NCI-H82 treated with DMSO at 0.1 percent for 48 hours (cell line): ENCODE results near the gene MEF2D.

ENCODE experiments used
- DNase-seq: peaks from one replicate; lab custom pipeline; 2025; ENCODE audit not compliant: unreplicated experiment; lab: John Stamatoyannopoulos, UW

The MEF2D gene

DNA sequence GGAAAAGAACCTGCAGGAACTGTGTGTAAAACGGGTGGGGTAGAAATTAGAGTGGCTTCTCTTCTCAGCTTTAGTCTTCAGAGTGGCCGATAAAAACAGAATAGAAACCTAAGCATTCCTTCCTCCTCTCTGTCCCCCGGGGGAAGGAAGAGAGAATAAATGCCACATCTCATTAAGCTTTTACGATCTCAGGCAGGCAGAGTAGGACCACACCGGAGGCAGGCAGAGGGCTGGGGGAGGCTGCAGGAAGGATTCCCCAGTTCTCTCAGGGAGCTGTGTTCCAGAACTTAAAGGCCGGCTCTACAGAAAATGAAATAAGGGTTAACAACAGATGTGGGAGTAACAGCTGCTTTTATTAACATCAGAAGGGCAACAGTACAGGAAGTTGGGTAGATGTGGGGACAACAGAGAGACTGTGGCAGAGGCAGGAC, 24.5 kb upstream of the MEF2D start:
- no peak for DNase-seq

DNA sequence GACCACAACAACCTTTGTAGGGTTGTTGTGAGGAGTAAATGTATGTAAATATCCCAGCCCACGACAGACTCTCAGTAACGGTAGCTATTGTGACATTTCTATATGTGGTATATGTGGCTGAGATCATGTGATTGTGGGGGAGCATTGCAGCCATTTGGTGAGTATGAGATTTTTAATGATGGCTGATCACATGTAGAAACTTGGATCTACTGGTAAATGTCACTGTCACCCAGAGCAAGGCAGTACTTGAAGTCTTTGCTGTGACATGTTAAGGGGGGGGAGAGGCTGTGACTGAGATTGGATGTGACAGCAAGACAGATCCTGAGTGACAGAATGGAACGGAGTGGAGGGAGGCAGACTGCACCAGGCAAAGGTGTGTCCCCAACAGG, 23.9 kb upstream of the MEF2D start:
- DNase-seq, result no peak

DNA sequence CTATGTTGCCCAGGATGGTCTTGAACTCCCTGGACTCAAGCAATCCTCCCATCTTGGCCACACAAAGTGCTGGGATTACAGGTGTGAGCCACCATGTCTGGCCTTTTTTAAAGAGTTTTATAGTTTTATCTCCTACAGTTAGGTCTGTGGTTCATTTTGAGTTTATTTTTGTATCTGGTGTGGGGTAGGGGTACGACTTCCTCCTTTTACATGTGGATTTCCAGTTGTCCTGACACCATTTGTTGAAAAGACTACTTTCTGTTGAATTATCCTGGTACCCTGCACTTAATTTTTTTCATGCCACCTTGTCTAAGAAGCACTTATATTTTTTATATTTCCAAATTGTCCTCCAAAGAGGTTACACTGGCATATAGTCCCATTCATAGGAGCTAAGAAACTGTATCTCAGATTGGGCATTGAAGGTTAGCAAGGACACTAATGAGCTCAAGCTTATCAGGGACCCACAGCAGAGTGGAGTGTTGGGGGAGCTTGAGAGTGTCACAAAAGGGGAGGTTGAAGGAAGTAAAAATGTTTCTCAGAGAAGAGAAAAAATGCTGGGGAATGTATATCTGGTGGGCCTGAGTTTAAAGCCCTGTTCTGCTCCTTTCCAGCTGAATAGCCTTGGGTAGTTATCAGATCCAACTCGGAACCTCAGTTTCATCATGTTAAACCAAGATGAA, 23.4 kb upstream of the MEF2D start:
- no peak for DNase-seq

DNA sequence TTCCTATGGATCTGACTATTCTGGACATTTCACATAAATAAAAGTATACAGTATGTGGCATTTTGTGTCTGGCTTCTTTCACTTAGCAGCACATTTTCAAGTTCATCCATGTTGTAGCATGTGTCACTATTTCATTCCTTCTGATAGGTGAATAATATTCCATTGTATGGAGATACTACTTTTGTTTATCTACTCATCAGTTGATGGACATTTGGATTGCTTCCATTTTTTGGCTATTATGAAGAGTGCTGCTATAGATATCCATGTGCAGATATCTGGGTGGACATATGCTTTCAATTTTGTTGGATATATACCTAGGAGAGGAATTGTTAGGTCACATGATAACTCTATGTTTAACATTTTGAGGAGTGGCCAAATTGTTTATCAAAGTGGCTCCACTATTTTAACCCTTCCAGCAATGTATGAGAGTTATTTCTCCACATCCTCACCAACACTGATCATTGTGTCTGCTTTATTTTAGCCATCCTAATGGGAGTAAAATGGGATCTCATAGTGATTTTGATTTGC, 21.9 kb upstream of the MEF2D start:
- no peak for DNase-seq

DNA sequence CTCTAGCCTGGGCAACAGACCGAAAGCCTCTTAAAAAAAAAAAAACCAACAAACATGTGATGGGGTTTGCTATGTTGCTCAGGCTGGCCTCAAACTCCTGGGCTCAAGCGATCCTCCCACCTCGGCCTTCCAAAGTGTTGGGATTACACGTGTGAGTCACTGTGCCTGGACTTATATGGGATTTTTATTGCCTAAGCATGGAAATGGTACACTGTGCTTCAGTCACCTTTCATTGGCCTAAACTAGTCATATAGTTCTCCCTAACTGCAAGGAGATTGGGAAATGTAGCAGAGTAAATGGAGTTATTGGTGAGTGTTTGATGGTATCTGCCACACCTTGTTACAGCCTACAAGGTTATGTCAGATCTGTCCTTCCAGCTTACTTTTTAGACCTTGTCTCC, 17.2 kb upstream of the MEF2D start:
- no peak for DNase-seq

DNA sequence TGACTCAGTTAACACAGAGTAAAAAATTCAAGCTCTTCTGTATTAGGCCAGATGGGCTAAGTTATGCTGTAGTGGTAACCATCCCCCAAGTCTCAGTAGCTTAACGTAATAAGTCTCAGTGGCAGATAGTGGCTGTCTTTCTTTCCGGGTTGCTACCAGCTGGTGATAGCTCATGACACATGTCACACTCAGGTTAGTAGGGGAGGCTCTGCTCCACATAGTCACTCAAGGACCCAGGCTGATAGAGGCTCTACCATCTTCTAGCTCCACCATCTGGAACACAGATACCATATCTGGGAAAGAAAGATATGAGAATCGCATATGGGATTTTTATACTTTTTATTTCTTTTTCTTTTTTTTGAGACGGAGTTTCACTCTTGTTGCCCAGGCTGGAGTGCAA, 16.2 kb upstream of the MEF2D start:
- DNase-seq, result peak; percentile 54

DNA sequence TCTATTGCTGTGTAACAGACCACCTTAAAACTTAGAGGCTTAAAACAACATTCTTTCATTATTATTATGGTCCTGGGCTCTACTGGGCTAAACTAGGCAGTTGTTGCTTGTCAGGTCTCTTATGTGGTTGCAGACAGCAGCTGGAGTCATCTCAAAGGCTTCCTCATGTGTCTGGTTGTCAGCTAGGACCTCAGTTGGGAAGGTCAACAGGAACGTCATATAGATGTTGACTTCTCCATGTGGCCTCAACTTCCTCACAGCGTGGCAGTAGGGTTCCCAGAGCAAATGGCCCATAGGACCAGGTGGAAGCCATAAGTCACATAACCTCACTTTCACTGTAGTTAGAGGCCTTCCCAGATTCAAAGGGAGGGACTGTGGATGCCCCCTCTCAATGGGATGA, 15.4 kb upstream of the MEF2D start:
- no peak for DNase-seq

DNA sequence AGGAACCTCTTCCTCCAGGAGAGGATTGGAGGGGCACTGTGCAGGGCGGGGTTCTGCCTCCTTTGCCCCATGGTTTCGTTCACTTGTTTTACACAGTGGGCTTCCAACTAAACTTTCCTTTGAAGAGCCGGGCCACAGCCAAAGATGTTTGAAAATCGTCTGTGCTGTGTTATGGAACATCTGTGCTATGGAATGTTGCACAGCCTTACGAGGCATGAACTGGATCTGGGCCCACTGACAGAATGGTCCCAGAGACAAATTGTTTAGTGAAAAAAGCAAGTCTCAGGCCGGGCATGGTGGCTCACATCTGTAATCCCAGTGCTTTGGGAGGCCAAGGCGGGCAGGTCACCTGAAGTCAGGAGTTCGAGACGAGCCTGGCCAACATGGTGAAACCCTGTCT, 12.6 kb upstream of the MEF2D start:
- no peak for DNase-seq

DNA sequence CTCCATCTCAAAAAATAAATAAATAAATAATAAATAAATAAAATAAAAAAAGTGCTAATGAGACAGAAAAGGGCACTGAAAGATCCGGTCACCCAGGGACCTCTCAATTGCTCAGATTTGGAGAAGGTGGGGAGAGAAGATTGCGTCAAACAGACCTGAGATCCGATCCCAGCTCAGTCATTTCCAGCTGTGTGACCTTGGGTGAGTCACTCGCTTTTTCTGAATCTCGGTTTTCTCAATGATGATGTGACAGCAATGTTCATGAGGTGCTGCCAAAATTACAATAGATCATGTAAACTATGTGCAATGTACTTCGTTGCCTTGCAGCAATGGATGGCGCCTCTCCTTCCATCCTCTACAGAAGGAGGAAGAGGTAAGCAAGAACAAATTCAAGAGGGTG, 11.1 kb upstream of the MEF2D start:
- DNase-seq, result no peak

DNA sequence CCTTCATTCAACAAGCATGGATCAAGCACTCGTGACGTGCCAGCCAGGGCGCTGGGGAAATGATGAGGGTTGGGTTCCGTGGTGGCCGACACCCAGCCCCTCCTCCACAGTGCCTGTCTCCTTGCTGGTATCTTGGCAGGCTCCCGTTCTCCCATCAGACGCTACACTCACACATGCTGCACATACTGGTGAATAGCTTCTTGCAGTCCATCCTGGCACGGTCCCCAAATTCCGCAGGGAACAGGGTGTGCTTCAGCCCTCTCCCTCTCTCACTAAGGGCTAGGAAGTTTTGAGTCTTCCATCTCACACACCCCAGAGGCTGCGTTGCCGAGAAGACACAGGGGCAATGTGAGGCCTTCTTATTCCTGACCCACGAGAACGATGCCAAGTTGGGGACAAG, 10.1 kb upstream of the MEF2D start:
- no peak for DNase-seq

DNA sequence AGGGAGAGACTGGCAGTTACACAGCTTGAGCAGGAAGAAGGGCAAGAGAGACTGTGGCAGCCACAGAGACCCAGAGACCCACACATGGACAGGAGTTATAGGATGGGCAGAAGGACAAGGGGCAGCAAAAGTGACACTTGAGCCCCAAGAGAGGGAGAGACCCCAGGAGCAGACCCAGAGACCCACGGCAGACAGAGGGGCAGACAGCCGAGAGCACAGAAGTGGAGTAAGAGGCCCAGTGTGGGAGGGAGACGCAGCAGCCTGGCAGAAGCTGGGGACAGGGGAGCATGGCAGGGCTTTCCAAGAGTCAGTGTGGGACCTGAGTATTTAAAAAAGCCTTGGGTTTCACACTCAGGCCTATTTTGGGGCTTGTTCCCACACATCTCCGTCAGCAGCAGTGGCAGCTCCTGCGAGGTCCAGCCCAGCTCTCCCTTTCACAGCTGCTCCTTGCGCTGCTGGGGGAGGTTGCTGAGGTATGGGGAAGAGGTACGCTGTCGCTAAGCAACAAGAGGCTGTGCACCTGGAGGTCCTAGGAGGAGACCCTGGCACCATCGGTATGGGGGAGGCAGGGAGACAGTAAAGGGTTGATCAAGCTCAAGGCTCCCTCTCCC, 9.0 kb upstream of the MEF2D start:
- no peak for DNase-seq

DNA sequence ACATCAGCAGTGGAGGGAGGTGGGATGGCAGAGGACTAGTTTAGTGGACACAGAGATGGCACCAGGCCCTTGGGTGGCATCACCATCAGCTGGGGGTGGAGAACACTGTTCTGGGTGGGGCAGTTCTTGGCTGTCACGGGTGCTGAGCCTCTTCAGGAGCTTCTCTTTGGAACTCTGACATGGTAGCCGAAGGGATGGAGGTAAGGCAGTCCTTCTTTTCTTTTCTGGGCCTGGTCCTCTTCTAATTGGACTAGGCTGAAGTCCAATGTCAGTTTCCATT, 8.3 kb upstream of the MEF2D start:
- no peak for DNase-seq

DNA sequence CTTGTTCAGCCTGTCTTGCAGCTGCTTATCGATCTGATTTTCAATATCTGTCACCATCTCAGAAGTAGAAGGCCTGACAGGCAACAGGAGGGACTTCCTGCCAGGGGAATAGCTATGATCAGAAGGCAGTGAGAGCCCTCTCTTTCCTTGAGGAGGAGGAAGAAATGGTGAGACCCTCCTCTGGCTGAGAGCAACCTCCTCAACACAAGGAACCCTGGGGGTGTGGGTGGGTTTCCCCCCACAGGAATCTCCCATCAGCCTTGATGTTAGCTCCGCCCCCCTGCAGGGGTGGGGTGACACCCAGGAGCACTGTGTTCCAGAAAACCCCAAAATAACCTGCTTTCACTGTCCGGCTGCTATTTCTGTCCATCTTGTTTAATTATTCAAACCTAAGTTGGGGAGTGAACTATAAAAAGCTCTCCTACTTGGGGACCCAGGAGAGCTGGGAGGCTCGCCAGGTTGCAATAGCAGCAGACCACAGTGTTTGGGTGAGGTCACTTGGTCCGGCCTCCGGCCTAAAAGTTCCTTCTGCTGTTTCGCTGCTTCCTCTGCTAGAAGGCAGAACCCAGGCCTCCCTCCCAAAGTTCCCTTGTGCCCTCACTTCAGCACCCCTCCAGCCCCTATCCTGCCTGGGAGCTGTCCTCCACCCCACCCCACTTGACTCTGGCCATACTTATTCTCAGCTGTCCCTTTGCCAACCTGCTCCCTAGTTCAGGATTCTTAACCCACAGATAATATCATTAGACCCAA, 7.8 kb upstream of the MEF2D start:
- no peak for DNase-seq

DNA sequence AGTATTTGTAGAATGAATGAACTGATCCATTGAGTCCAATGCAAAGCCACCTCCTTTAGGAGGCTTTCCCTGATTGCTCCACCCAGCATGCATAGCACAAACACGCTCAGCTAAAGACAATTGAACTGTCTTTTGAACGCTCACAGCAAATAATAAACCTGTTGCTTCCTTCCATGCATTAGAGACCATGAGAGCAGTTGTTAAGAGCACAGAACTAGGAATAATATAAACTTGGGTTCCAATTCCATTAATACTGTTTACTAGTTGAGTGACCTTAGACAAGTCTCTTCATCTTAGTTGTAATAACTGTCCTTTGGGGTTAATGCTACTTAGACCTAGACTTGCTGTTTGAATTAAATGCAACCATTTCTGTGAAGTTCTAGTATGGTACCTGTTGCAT, 5.9 kb upstream of the MEF2D start:
- DNase-seq, result no peak

DNA sequence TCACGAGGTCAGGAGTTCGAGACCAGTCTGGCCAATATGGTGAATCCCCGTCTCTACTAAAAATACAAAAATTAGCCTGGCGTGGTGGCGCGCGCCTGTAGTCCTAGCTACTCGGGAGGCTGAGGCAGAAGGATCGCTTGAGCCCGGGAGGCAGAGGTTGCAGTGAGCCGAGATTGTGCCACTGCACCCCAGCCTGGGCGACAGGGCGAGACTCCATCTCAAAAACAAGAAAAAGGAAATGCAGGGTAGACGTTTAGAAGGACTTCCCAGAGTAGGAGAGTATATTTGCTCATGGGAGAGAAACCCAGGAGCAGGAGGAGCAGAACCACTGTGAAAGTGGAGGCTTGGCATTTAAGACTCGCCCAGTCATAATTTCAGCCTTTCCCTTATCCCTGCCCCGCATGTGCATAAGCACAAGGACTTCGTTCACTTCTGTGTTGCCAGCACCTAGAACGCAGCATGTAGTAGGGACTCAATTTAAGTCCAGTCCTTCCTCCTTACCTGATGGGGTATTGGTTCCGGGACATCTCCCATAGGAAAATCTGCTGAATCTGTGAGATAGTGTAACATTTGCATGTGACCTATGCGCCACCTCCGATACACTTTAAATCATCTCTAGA, 5.2 kb upstream of the MEF2D start:
- no peak for DNase-seq

DNA sequence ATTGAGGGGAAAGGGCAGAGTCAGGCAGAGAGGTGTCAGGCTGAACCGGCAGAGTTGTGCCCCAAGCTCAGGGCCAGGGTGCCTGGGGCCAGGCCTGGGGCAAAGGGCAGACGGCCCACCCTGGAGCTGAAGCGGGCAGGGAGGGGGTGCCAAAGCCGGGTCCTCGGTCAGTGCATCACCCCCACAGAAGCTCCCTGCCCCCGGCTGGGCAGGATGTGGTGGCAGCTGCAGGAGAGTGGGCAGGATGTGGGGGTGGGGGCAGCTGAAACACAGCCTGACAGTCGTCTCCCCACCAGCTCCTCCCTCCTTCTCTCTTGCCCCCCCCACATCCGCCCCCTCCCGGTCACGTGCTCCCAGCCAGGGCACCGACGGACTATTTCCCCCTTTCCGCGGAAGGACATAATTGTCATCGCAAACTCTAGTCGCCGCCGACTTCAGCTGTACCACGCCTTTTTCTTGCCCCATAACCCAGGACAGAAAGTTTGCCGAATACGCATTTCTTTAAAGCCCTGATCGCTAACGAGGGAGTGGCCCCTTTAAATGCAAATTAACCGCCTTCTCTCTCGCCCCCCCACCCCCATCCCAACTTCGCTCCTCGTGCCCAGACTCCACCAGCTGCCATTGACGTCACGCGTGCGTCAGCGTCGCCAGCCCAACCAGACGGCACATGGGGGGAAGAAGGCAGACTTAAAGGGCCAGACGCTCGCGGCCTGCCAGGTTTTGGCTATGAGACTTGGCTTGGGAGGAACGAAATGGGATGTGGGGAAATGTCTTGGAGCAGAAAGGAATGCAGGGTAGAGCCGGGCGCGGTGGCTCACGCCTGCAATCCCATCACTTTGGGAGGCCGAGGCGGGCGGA, 4.5 kb upstream of the MEF2D start:
- peak; percentile 96 for DNase-seq

DNA sequence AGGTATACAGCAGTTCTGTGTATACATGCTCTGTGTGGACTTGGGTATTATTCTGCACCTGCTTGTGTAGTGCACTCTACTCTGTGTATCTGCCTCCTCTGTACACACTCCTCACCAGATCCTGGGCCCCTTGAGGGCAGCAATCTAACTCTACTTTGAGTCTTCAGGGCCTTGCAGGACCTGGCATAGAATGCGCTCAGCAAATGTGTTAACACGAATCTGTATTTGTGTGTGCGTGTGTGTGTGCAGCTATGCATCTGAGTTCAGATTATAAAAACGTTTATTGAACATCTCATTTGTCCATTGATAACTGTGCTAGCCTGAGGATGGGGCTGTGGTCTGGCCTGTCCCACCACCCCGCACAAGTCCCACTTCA, 3.9 kb upstream of the MEF2D start:
- peak; percentile 62 for DNase-seq

DNA sequence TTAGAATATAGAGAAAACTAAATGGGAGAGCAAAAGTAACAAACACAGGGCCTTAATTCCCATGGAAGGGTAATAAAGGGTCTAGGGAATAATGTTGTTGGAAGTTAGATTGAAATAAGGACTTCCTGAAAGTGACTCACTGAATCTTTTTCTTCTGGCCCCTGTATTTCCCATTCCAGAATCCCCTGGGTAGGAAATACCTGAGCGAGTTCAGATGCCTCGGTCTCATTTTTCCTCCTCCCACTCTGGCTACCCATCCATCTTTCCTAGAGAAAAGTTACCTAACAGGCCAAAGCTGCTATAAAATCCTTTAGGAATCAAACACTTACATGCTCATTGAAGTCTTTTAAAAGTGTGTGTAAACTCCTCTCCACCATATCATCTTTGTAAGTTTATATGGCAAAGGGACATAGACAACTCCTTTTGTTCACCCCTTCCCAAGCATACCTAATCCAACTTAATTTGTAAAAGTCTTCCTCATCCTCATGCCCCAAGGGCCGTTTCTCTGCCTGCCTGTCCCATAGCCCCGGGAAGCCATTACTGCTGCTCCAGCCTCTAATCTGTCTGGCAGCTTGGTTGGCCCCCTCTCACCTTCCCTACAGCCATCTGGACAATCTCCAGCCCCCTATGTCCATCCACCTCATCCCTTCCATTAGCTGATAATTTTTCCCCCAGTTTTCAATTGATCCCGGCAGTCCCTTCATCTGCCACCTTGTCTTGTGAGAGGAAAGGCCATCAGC, 3.3 kb upstream of the MEF2D start:
- peak; percentile 61 for DNase-seq

DNA sequence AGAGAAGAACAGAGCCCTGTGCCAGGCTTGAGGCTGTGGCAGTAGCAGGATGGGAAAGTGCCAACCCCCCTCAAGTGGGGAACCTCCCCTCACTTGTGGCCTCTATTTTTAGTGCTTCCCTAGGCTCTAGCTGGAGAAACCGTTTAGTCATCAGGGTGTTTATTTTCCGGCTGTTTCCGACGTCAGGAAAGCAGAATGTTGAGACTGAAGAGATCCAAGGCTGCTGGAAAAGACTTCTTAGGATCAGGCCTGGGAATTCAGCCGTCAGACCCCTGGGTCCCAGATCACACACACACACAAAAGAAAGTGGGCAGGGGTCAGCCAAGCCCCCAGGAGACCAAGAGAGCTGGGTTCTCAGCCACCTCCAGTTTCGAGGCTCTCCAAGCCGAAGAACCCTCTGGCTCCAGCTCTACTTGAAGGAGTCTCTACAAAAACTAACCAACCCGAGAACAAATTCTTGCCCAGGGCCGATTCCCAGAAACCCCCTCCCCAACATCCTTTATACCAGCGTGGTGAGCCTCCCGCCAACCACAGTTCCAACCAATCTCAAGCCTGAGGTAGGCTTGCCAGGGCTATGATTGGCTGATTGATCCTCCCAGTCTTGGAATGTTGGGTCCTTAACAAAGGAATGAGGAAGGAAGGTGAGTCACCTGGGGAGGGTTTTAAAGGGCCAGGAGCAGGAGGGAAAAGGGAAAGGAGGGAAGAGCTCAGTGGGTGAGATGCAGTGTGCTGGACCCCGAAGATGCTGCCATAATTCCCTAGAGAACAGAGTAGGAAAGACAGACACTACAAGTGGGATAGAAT, 2.5 kb upstream of the MEF2D start:
- DNase-seq, result no peak
